NOMO-1 treated with DMSO at 0.1 percent for 48 hours (cell line): ENCODE data around the gene GSDME.
"Not testable (repeated sequence)": the region's sequence is repeated elsewhere in the genome, so short reads cannot be mapped to it uniquely, and the experiment has no call there.

Experiments
- DNase-seq: peaks from one replicate; lab custom pipeline; 2025; ENCODE audit not compliant: unreplicated experiment; lab: John Stamatoyannopoulos, UW

The GSDME gene

GRCh38 chr7:24757353-24758275 lies at the start of gene GSDME:
GSDME (minus strand) TSS chr7:24757464; CDS start chr7:24749774, 7,690 bp downstream.
- peak; percentile 5 for DNase-seq

GRCh38 chr7:24802300-24802699 lies 45.0 kb upstream of the GSDME start:
- DNase-seq, result no peak

- no peak for DNase-seq
These were observed 44.6 kb upstream of the GSDME start for GRCh38 chr7:24801883-24802282.

- DNase-seq, result no peak
These were observed 43.4 kb upstream of the GSDME start for GRCh38 chr7:24800667-24801066.

GRCh38 chr7:24800073-24800472 lies 42.8 kb upstream of the GSDME start:
- DNase-seq, result no peak

GRCh38 chr7:24799506-24799905 lies 42.2 kb upstream of the GSDME start:
- DNase-seq, result no peak

- no peak for DNase-seq
These were observed 41.0 kb upstream of the GSDME start for GRCh38 chr7:24798261-24798660.

- no peak for DNase-seq
These were observed 40.0 kb upstream of the GSDME start for GRCh38 chr7:24797270-24797669.

GRCh38 chr7:24795407-24795767 lies 38.1 kb upstream of the GSDME start:
- no peak for DNase-seq

- not testable (repeated sequence) for DNase-seq
These were observed 37.6 kb upstream of the GSDME start for GRCh38 chr7:24794751-24795406.

GRCh38 chr7:24793982-24794648 lies 36.9 kb upstream of the GSDME start:
- DNase-seq, result peak; percentile 56

GRCh38 chr7:24788961-24789576 lies 31.8 kb upstream of the GSDME start:
- no peak for DNase-seq

- DNase-seq, result no peak
These were observed 30.8 kb upstream of the GSDME start for GRCh38 chr7:24788075-24788474.

- DNase-seq, result peak; percentile 92
These were observed 29.7 kb upstream of the GSDME start for GRCh38 chr7:24786941-24787340.

GRCh38 chr7:24786306-24786705 lies 29.0 kb upstream of the GSDME start:
- peak; percentile 13 for DNase-seq

GRCh38 chr7:24784277-24784676 lies 27.0 kb upstream of the GSDME start:
- no peak for DNase-seq

- DNase-seq, result no peak
These were observed 26.4 kb upstream of the GSDME start for GRCh38 chr7:24783698-24784097.

- peak; percentile 67 for DNase-seq
These were observed 23.8 kb upstream of the GSDME start for GRCh38 chr7:24781106-24781505.

GRCh38 chr7:24779283-24779655 lies 22.0 kb upstream of the GSDME start:
- no peak for DNase-seq

GRCh38 chr7:24778543-24779282 lies 21.4 kb upstream of the GSDME start:
- DNase-seq, result peak; percentile 88

- no peak for DNase-seq
These were observed 20.5 kb upstream of the GSDME start for GRCh38 chr7:24777806-24778205.
